HepG2 (cell line): Measurements from ENCODE around the gene PGC.

ENCODE experiments used
- CBX5 ChIP-seq: sonication (generic); formaldehyde crosslinking; IDR thresholded peaks from 2 replicates; pipeline ENCODE4 v1.4.0; 2020; ENCODE audit warnings: missing genetic modification reagents, borderline replicate concordance
- CHD2 ChIP-seq: IDR thresholded peaks from 2 replicates; pipeline ENCODE4 v1.6.1; 2011; ENCODE audit warnings: low read depth, low read length, improper control_type of control experiment

DNA sequence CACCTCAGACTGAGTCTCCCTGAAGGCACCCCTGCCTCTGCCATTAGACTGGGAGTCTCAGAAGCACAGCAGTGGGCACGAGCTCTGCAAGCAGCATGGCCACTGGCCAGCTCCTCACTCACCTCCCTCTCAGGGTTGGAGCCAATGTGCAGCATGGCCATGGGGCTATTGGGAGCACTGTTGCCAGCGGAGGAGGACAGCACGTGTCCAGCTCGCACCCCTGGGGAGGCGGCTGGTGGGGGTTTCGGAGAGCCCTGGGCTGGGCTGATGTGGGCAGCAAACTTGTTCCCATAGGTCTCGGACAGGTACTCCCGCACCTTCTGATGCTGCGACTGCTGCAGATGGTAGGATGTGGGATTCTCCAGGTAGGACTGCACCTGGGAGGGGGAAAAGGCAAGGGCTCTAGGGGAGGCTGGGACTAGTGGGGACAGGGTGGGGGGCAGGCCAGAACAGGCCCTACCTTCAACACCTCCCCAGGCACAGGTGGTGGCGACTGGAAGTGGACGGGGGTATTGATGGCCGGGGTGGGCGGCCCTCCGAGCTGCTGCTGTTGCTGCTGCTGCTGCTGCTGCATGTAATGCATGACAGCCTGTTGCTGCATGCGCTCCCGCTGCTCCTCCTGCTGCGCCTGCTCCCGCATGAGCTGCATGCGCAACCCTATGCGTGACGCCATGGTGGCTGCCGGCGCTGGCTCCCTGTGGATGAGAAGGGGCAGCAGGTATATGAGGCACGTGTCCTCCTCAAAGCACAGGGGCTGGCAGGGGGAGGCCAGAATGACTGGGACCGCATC is 56.5 kb downstream of the PGC start:
- TF ChIP-seq CHD2 (no peak), CBX5 (CRISPR knock-in tag) (no peak)
